Stimulated activated CD4-positive, alpha-beta T cell treated with anti-CD3 and anti-CD28 coated beads, Interleukin-4, amount 100 ng/mL, for 48 hours (primary cell): ENCODE data around the gene ADPRS.

ENCODE experiments used
- DNase-seq, 2 donors: peaks; one replicate each; pipeline ENCODE4 v3.0.0-alpha.2; 2020; ENCODE audit warnings: low read depth in 2 of 2

ADPRS gene

DNA sequence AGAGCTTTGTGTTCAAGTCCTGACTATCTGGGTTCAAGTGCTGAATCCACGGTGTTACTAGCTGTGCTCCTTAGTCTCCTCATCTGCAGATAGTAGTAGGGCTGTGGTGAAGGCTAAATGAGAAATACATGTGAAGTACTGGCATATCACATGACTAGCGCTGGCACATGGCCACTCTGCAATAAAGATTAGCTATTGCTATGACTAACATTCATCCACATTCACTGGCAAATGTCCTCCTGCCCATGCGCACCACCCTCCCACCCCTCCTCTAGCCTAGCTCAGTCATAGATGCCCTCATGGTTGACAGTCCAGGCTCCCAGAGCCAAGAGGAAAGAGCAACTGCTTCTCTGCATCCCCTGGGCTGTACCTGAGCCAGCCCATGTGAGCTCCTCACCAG is 44.8 kb downstream of the ADPRS start:
- DNase-seq: no peak

GRCh38 chr1:36134031-36134430 is 45.3 kb downstream of the ADPRS start:
- no peak for DNase-seq

GRCh38 chr1:36134505-36135329 is 46.0 kb downstream of the ADPRS start:
- no peak for DNase-seq

DNA sequence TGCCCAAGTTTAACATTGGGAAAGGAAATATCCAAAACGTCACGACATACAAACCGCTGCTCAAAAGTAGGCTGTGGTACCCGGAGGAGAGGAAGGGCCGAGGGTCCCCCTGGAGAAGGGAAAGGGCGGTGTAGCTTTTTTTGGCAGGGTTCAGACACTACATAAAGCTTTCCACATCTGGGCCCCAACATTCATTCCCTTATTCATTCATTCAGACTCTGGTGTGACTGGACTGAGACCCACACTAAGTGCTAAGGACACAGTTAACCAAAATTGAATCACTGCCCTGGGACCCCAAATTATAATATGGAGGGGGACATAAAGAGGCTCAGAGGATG is 46.6 kb downstream of the ADPRS start:
- no peak for DNase-seq

GRCh38 chr1:36135796-36136195 is 47.1 kb downstream of the ADPRS start:
- DNase-seq: no peak

DNA sequence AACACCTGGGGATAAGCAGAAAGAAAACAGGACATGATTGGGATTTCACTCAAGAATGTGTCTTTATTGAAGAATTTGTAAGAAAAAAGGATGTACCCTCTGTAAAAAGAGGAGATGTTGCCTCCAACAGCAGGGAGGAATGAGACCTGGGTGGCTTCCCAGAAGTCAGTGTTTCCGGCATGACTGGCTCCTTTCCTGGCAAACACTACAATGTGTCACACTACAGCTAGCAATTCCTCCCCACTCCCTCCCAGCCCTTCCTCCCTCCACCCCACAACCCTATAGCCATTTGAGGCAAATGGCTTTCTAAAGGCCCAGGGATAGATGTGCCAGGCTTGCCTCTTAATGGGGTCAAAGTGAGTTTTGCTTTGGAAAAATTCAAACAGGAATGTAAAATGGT is 47.8 kb downstream of the ADPRS start:
- DNase-seq: no peak

DNA sequence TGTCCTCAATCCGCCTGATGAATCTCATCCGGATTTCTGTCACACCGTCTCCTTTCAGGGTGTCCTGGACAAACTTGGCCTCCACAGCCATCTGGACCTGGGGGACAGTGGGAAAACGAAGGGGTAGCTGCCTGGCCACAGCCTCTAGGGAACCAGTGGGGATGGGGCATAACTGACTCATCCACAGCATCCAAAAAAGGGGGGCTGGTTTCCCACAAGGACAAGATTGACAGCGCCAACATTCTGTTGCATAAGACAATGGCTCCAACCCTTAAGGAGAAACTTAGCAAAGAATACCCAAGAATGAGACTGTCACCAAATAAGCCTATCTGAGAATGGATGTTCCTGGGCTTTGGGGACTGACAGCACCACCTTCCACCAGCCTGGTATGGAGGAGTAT is 48.5 kb downstream of the ADPRS start:
- DNase-seq: no peak

- no peak for DNase-seq
Measured at GRCh38 chr1:36137776-36138175, 49.1 kb downstream of the ADPRS start.

DNA sequence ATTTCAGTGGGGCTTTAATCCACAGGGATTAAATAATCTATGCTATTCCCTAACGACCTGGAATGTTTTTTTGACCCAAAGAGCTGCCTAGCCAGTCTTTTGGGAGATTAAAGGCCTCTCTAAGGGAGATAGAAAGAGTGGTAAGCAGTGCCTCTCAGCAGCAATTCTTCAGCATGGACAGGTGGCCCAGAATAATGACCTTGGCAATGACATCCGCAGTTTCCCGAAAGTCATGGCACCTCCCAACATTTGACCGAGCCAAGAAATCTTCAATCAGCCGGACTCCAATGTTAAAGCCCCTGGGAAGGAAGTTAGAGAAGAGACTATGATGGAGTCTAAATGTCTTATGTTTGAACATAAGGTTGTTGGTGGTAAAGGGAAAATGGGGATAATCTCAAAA is 50.8 kb downstream of the ADPRS start:
- DNase-seq: no peak

- no peak for DNase-seq
Measured at GRCh38 chr1:36142121-36142520, 53.4 kb downstream of the ADPRS start.

DNA sequence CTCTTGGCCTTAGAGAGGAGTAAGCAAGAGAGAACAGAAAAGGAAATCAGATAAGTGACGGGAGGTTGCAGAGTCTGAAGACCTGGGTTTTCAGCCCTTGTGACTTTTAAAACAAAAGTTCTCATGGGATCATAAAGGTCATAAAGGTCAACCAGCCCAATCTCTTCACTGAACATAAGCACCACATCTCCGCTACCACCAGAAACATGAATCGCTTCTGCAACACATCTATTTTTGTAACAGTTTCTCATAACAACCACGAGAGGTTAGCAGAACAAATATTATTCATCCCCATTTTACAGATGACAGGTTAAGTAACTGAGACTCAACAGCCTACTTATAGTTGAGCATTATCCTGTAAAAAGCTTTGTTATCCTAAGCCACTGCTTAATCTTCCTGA is 54.7 kb downstream of the ADPRS start:
- DNase-seq: no peak
